GM13977 (cell line): Measurements from ENCODE around the gene SMIM41.

ENCODE experiments used
- DNase-seq: peaks from one replicate; pipeline ENCODE4 v3.0.0; 2012; ENCODE audit warnings: low spot score
- CTCF ChIP-seq: IDR thresholded peaks from 2 replicates; pipeline ENCODE4 v1.5.1; 2012; ENCODE audit warnings: mild to moderate bottlenecking, control low read depth; ENCODE audit not compliant: insufficient read depth; ENCODE audit errors: extremely low read depth, missing control alignments
- in situ Hi-C: fragments of 300-500 bp; cut with MboI; formaldehyde crosslinking; loops from one replicate; pipeline ENCODE4 v1.12.0; 2022; ENCODE audit warnings: low sequenced_read_pairs, low pct_unique_long_range_greater_than_20kb, mixed read lengths, inconsistent platforms; ENCODE audit not compliant: unreplicated experiment

SMIM41 gene

GRCh38 chr12:52054833-52055730, 24.4 kb upstream of the SMIM41 start:
- DNase-seq = no peak
- in situ Hi-C loops = no loop called here
- no peak for TF ChIP-seq CTCF

GRCh38 chr12:52055731-52056711, 23.5 kb upstream of the SMIM41 start:
- TF ChIP-seq CTCF = no peak
- DNase-seq = no peak
- in situ Hi-C loops = no loop called here

- in situ Hi-C loops = no loop called here
Observed at GRCh38 chr12:52056801-52057637, 22.5 kb upstream of the SMIM41 start.

GRCh38 chr12:52057638-52058576, 21.6 kb upstream of the SMIM41 start:
- DNase-seq = no peak
- in situ Hi-C loops = no loop called here
- no peak for TF ChIP-seq CTCF

More at GRCh38 chr12:52056801-52057637, 22.5 kb upstream of the SMIM41 start:
- DNase-seq = no peak
- no peak for TF ChIP-seq CTCF

- in situ Hi-C loops = no loop called here
- DNase-seq = no peak
- TF ChIP-seq CTCF = no peak
Observed at GRCh38 chr12:52058631-52059361, 20.7 kb upstream of the SMIM41 start.
